ENCODE measurements around the gene IFNK.

Gene IFNK

GRCh38 chr9:27528076-27528885 is 4.2 kb downstream of the IFNK start:
- H3K27me3 ChIP-seq (ENCODE audit: control insufficient read depth, insufficient read depth, low read length, poor library complexity, severe bottlenecking), result no peaks in the 10 kb centered on the region
- peak overlapping the region; percentile 65 for H3K4me3 ChIP-seq (ENCODE audit: insufficient read depth, low read depth, low read length)
- no peaks in the 10 kb centered on the region for H3K9me3 ChIP-seq (ENCODE audit: control insufficient read depth, low read length)
- no peaks in the 10 kb centered on the region for H3K36me3 ChIP-seq (ENCODE audit: control insufficient read depth, insufficient read depth, low read length)
- 0 to 1% methylated on average over 44 of the region's 44 CpGs for WGBS, 2 experiments
- no peaks in the 10 kb centered on the region for H3K4me1 ChIP-seq (ENCODE audit: control insufficient read depth, insufficient read depth, low read length)
- H3K27ac ChIP-seq (ENCODE audit: insufficient read depth, low read depth, low read length, poor library complexity, severe bottlenecking), result peak overlapping the region; percentile 87

GRCh38 chr9:27528886-27529315 is 4.8 kb downstream of the IFNK start:
- 0% methylated on average over 25 of the region's 25 CpGs for WGBS, 2 experiments
- Histone ChIP-seq H3K9me3 (ENCODE audit: control insufficient read depth, low read length) (no peaks in the 10 kb centered on the region), H3K4me3 (ENCODE audit: insufficient read depth, low read depth, low read length) (peak overlapping the region; percentile 65), H3K4me1 (ENCODE audit: control insufficient read depth, insufficient read depth, low read length) (no peaks in the 10 kb centered on the region), H3K27ac (ENCODE audit: insufficient read depth, low read depth, low read length, poor library complexity, severe bottlenecking) (peak overlapping the region; percentile 87), H3K27me3 (ENCODE audit: control insufficient read depth, insufficient read depth, low read length, poor library complexity, severe bottlenecking) (no peaks in the 10 kb centered on the region), H3K36me3 (ENCODE audit: control insufficient read depth, insufficient read depth, low read length) (no peaks in the 10 kb centered on the region)

- Histone ChIP-seq H3K36me3 (ENCODE audit: control insufficient read depth, insufficient read depth, low read length) (no peaks in the 10 kb centered on the region), H3K4me3 (ENCODE audit: insufficient read depth, low read depth, low read length) (peak within 1 kb of the TSS; percentile 65), H3K27ac (ENCODE audit: insufficient read depth, low read depth, low read length, poor library complexity, severe bottlenecking) (peak within 1 kb of the TSS; percentile 87), H3K4me1 (ENCODE audit: control insufficient read depth, insufficient read depth, low read length) (no peaks in the 10 kb centered on the region), H3K27me3 (ENCODE audit: control insufficient read depth, insufficient read depth, low read length, poor library complexity, severe bottlenecking) (no peaks in the 10 kb centered on the region), H3K9me3 (ENCODE audit: control insufficient read depth, low read length) (no peaks in the 10 kb centered on the region)
- WGBS, 2 experiments, result 3% methylated on average over 74 of the region's 74 CpGs
Observed at GRCh38 chr9:27529316-27530278, 5.5 kb downstream of the IFNK start, which contains the start of gene MOB3B. Gene MOB3B (minus strand): TSS chr9:27529814. CDS start chr9:27455550, 74,264 bp downstream.

- 70 to 82% methylated on average over 3 to 4 of the region's 4 CpGs for WGBS, 2 experiments
- H3K4me3 ChIP-seq (ENCODE audit: insufficient read depth, low read depth, low read length), result no peak overlapping the region
- H3K9me3 ChIP-seq (ENCODE audit: control insufficient read depth, low read length), result no peaks in the 10 kb centered on the region
- H3K27ac ChIP-seq (ENCODE audit: insufficient read depth, low read depth, low read length, poor library complexity, severe bottlenecking), result no peak overlapping the region
- H3K4me1 ChIP-seq (ENCODE audit: control insufficient read depth, insufficient read depth, low read length), result peaks cover 2% of the 10 kb centered on the region
- no peaks in the 10 kb centered on the region for H3K27me3 ChIP-seq (ENCODE audit: control insufficient read depth, insufficient read depth, low read length, poor library complexity, severe bottlenecking)
- no peaks in the 10 kb centered on the region for H3K36me3 ChIP-seq (ENCODE audit: control insufficient read depth, insufficient read depth, low read length)
Observed at GRCh38 chr9:27530915-27531755, 7.0 kb downstream of the IFNK start.

- 88 to 100% methylated on average over 1 of the region's 1 CpG for WGBS, 2 experiments
- Histone ChIP-seq H3K27me3 (ENCODE audit: control insufficient read depth, insufficient read depth, low read length, poor library complexity, severe bottlenecking) (no peaks in the 10 kb centered on the region), H3K4me3 (ENCODE audit: insufficient read depth, low read depth, low read length) (no peak overlapping the region), H3K9me3 (ENCODE audit: control insufficient read depth, low read length) (no peaks in the 10 kb centered on the region), H3K27ac (ENCODE audit: insufficient read depth, low read depth, low read length, poor library complexity, severe bottlenecking) (no peak overlapping the region), H3K4me1 (ENCODE audit: control insufficient read depth, insufficient read depth, low read length) (peaks cover 4% of the 10 kb centered on the region), H3K36me3 (ENCODE audit: control insufficient read depth, insufficient read depth, low read length) (no peaks in the 10 kb centered on the region)
Observed at GRCh38 chr9:27532046-27532445, 8.0 kb downstream of the IFNK start.

GRCh38 chr9:27533311-27533710 is 9.2 kb downstream of the IFNK start:
- no peaks in the 10 kb centered on the region for H3K9me3 ChIP-seq (ENCODE audit: control insufficient read depth, low read length)
- WGBS, 2 experiments, result 83 to 94% methylated on average over 1 of the region's 1 CpG
- no peak overlapping the region for H3K27ac ChIP-seq (ENCODE audit: insufficient read depth, low read depth, low read length, poor library complexity, severe bottlenecking)
- no peak overlapping the region for H3K4me3 ChIP-seq (ENCODE audit: insufficient read depth, low read depth, low read length)
- no peaks in the 10 kb centered on the region for H3K27me3 ChIP-seq (ENCODE audit: control insufficient read depth, insufficient read depth, low read length, poor library complexity, severe bottlenecking)
- H3K36me3 ChIP-seq (ENCODE audit: control insufficient read depth, insufficient read depth, low read length), result no peaks in the 10 kb centered on the region
- peaks cover 11% of the 10 kb centered on the region for H3K4me1 ChIP-seq (ENCODE audit: control insufficient read depth, insufficient read depth, low read length)

- no peaks in the 10 kb centered on the region for H3K9me3 ChIP-seq (ENCODE audit: control insufficient read depth, low read length)
- 93 to 95% methylated on average over 4 of the region's 4 CpGs for WGBS, 2 experiments
- no peaks in the 10 kb centered on the region for H3K27me3 ChIP-seq (ENCODE audit: control insufficient read depth, insufficient read depth, low read length, poor library complexity, severe bottlenecking)
- no peak overlapping the region for H3K4me3 ChIP-seq (ENCODE audit: insufficient read depth, low read depth, low read length)
- H3K36me3 ChIP-seq (ENCODE audit: control insufficient read depth, insufficient read depth, low read length), result no peaks in the 10 kb centered on the region
- H3K4me1 ChIP-seq (ENCODE audit: control insufficient read depth, insufficient read depth, low read length), result peaks cover 12% of the 10 kb centered on the region
- H3K27ac ChIP-seq (ENCODE audit: insufficient read depth, low read depth, low read length, poor library complexity, severe bottlenecking), result no peak overlapping the region
Observed at GRCh38 chr9:27534131-27534530, 10.0 kb downstream of the IFNK start.

GRCh38 chr9:27534658-27535209 is 10.6 kb downstream of the IFNK start:
- WGBS, 2 experiments, result 97 to 100% methylated on average over 3 of the region's 3 CpGs
- Histone ChIP-seq H3K27ac (ENCODE audit: insufficient read depth, low read depth, low read length, poor library complexity, severe bottlenecking) (no peak overlapping the region), H3K4me3 (ENCODE audit: insufficient read depth, low read depth, low read length) (no peak overlapping the region), H3K36me3 (ENCODE audit: control insufficient read depth, insufficient read depth, low read length) (no peaks in the 10 kb centered on the region), H3K9me3 (ENCODE audit: control insufficient read depth, low read length) (no peaks in the 10 kb centered on the region), H3K4me1 (ENCODE audit: control insufficient read depth, insufficient read depth, low read length) (peaks cover 12% of the 10 kb centered on the region), H3K27me3 (ENCODE audit: control insufficient read depth, insufficient read depth, low read length, poor library complexity, severe bottlenecking) (no peaks in the 10 kb centered on the region)

GRCh38 chr9:27535701-27536118 is 11.6 kb downstream of the IFNK start:
- Histone ChIP-seq H3K4me3 (ENCODE audit: insufficient read depth, low read depth, low read length) (no peak overlapping the region), H3K4me1 (ENCODE audit: control insufficient read depth, insufficient read depth, low read length) (peaks cover 12% of the 10 kb centered on the region), H3K36me3 (ENCODE audit: control insufficient read depth, insufficient read depth, low read length) (no peaks in the 10 kb centered on the region), H3K9me3 (ENCODE audit: control insufficient read depth, low read length) (no peaks in the 10 kb centered on the region), H3K27ac (ENCODE audit: insufficient read depth, low read depth, low read length, poor library complexity, severe bottlenecking) (no peak overlapping the region), H3K27me3 (ENCODE audit: control insufficient read depth, insufficient read depth, low read length, poor library complexity, severe bottlenecking) (no peaks in the 10 kb centered on the region)
- 17 to 21% methylated on average over 3 of the region's 3 CpGs for WGBS, 2 experiments
